HG02798 (cell line): ENCODE results near the gene IL17RE.
"Not testable (repeated sequence)": the region's sequence is repeated elsewhere in the genome, so short reads cannot be mapped to it uniquely, and the experiment has no call there.

Source experiments
- ATAC-seq: cut with Tn5 transposase; IDR thresholded peaks from one replicate; pipeline ENCODE4 v1.9.1; 2021; ENCODE audit warnings: mild to moderate bottlenecking; ENCODE audit not compliant: unreplicated experiment, poor library complexity

The IL17RE gene

GRCh38 chr3:9902372-9903237 lies at the start of gene IL17RE:
Gene IL17RE, plus strand, starts transcription at chr3:9902848. Its CDS starts 85 bp downstream, at chr3:9902933.
- ATAC-seq: no peak

GRCh38 chr3:9854291-9854940 lies 48.2 kb upstream of the IL17RE start:
- not testable (repeated sequence) for ATAC-seq

- no peak for ATAC-seq
Observed at GRCh38 chr3:9855594-9855993, 47.1 kb upstream of the IL17RE start.

GRCh38 chr3:9859530-9860025 lies 43.1 kb upstream of the IL17RE start:
- ATAC-seq: no peak

- no peak for ATAC-seq
Observed at GRCh38 chr3:9861201-9861600, 41.4 kb upstream of the IL17RE start.

GRCh38 chr3:9861626-9862130 lies 41.0 kb upstream of the IL17RE start:
- ATAC-seq: no peak

GRCh38 chr3:9862391-9863057 lies 40.1 kb upstream of the IL17RE start:
- no peak for ATAC-seq

- no peak for ATAC-seq
Observed at GRCh38 chr3:9863058-9863772, 39.4 kb upstream of the IL17RE start.

GRCh38 chr3:9864200-9864927 lies 38.3 kb upstream of the IL17RE start:
- ATAC-seq: no peak

GRCh38 chr3:9865125-9865637 lies 37.5 kb upstream of the IL17RE start:
- not testable (repeated sequence) for ATAC-seq

- ATAC-seq: no peak
Observed at GRCh38 chr3:9866639-9867038, 36.0 kb upstream of the IL17RE start.

GRCh38 chr3:9867106-9867505 lies 35.5 kb upstream of the IL17RE start:
- ATAC-seq: no peak

GRCh38 chr3:9869955-9870354 lies 32.7 kb upstream of the IL17RE start:
- ATAC-seq: no peak

- ATAC-seq: no peak
Observed at GRCh38 chr3:9870978-9871377, 31.7 kb upstream of the IL17RE start.

- ATAC-seq: not testable (repeated sequence)
Observed at GRCh38 chr3:9872067-9872466, 30.6 kb upstream of the IL17RE start.

GRCh38 chr3:9875448-9875847 lies 27.2 kb upstream of the IL17RE start:
- ATAC-seq: no peak

- ATAC-seq: not testable (repeated sequence)
Observed at GRCh38 chr3:9876255-9876654, 26.4 kb upstream of the IL17RE start.

GRCh38 chr3:9876991-9877390 lies 25.7 kb upstream of the IL17RE start:
- ATAC-seq: no peak

GRCh38 chr3:9878700-9879099 lies 23.9 kb upstream of the IL17RE start:
- no peak for ATAC-seq
